NCI-H2107 (cell line): ENCODE data around the gene ATP13A3.
A peak's percentile ranks its signal among the peaks of the same experiment; 100 is the strongest.

Experiments
- DNase-seq: peaks from one replicate; lab custom pipeline; 2025; lab: John Stamatoyannopoulos, UW

Gene ATP13A3

DNA sequence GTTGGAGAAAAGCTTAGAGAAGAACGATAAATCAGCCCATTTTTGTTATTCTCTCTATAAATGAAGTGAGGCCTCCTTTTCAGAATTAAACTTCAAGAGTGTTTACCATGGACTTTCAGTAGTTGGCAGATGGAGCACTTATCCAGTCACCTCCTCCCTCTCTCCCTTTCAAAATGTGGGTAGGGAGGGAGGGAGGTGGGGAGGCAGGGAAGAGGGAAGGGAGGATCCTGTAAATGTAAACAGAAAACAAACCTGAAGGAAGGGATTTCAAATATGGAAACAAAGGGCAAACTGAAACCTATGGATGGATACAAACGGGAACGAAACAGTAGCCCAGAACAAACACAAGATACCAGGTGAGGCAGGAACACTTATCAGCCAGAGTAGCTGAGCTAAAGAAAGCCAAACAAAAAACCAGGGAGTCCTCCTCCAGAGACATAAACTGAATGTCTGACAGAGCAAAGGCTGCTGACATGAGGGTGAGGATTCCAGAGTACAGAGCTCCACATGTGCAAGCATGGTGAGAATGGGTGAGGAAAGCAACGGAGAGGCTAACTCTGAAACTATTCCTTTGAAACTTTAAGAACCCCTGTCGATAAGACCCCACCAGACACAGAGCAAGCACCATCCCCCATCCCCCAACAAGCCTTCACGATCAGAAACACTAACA is 46.8 kb downstream of the ATP13A3 start:
- DNase-seq: peak; percentile 92

DNA sequence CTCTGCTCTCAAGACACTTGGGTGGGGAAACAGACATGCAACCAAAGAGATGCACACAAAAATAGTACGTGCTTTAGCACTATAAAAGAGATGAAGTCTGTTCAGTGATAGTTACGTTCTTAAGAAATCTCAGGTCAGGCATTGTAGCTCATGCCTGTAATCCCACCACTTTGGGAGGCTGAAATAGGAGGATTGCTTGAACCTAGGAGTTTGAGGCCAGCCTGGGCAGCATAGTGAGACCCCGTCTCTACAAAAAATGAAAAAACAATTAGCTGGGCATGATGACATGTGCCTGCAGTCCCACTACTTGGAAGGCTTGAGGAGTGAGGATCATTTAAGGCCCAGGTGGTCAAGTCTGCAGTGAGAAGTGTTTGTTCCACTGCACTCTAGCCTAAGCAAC is 52.3 kb downstream of the ATP13A3 start:
- no peak for DNase-seq

DNA sequence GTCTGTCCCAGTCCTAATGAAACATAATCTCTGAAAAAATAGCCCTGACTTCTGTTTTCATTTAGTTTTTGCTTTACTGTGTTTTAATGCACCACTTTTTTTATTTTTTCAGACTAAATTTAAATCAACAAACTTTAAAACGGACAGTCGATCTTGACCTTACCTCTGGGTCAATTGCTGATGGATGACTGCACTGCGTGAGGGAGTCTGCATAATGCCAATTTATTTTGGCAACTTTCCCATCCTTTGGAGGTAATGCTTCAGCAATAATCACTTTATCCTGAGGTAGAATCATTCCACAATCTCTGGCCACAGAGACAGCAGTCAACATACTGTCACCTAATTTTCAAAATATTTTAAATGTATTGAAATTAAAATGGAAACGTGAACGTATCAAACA is 55.2 kb downstream of the ATP13A3 start:
- no peak for DNase-seq

DNA sequence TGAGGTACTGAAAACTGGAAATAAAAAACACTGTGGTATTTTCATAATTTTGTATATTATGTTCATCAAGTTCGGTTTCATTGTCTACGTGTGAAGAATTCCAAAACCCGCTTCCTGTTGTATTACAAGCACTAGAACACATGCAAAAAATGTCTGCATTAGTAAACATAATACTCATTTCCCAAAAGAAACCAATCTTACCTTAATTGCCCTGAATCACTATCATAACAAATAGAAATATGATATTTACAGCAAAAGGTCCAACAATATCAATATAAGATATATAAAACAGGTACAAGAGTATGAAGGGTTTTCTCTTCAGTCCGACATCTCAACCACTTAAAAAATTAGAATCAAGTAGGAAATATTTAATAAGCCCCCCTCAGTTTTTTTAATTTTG is 61.4 kb downstream of the ATP13A3 start:
- no peak for DNase-seq

DNA sequence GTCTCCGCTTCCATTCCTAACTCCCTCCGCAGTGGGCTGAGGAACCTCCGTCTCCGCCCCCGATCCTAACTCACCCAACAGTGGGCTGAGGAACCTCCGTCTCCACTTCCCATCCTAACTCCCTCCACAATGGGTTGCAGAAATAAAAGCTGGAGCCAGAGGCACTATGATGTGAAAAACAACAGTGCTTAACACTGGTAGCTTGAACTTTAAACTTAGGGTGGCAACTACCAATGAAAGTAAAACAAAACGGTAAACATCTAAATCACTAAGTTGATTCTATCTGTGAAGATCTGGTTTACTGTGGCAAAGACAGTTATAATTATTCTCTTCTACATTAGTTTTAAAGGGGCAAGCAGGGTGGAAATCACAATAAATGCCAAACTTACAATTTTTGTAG is 61.8 kb downstream of the ATP13A3 start:
- no peak for DNase-seq

DNA sequence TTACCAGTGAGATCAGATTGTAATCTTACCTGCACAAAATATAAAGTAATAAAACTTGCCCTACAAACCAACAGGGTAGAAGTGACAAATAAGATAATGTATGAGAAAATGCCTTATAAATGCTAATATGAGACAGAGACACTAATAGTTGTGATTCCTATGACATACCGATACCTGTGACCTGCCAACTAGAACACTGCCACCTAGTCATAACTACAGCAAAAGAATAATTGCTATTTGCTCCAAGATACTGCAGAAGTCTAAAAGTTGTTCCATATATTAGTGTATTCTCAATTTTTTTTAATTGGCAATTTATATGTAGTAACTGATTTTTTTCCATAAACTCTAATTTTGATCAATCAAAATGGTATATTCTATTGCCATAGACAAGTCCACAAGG is 62.4 kb downstream of the ATP13A3 start:
- no peak for DNase-seq

DNA sequence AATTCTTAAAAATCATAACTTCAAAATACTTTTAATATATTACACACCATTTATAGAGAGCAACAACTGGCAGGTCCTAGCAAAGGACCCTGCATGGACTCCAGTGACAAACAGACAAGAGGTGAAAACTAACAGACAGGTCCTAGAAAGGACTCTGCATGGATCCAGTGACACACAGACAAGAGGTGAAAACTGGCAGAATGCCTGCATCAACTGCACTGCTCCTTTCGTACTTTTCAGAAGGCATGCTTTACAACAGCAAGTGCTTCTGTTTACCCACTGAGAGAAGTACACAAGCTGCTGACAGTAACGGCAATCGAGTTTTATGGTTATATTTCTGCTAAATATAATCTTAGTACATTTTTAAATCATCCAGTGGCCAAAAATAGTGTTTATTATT is 63.5 kb downstream of the ATP13A3 start:
- peak; percentile 55 for DNase-seq

DNA sequence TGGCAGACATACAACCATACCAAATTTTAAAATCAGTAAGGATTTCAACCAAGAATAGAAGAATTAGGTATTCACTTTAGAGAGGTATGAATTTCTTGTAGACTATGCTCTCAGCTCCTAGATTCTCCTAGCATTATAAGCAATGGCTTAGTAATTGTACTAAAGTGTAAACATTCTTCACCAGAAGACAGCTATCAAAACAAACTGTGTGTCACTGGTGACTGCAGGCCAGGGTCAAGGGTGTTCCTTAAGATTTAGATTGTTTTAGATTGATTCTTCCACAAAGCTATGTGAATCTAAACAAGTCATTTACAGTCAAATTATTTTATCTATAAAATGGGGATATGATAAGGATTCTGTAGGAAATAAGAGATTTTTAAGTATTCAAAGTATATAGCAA is 64.6 kb downstream of the ATP13A3 start:
- DNase-seq: no peak

DNA sequence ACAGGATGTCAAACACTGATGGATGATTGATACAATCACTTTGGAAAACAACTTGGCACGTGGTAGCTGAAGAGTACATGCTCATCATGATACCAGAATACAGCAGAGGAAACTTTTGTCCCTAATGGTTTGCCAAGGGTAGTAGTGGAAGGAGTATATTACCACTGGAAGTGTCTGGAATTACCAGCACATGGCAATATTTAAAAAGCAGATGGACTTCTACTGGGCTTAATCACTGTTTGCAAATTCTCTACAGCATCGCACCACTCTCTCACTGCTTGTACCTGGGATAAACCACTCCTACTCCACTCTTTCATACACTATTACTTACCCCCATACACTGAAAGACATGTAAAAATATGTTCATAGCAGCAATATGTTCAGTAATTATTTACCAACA is 68.1 kb downstream of the ATP13A3 start:
- DNase-seq: no peak

DNA sequence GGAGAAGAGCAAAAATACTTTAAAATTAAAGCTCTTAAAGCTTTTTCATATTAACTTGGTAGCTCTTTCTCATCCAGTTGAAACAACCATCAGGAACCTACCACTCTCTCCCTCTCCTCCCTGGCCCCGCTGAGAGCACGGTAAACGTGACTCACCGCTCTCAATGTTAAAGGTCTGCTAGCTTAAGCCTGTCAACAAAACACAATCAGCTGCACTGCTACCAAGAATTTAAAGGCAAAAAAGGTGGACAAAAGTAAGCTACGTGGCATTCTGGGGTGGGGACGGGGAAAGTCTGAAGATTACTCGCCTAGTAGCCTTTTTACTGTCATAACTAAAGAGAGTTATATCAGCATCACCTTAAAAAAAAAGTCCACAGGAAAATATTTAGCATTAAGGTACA is 79.4 kb downstream of the ATP13A3 start:
- no peak for DNase-seq

DNA sequence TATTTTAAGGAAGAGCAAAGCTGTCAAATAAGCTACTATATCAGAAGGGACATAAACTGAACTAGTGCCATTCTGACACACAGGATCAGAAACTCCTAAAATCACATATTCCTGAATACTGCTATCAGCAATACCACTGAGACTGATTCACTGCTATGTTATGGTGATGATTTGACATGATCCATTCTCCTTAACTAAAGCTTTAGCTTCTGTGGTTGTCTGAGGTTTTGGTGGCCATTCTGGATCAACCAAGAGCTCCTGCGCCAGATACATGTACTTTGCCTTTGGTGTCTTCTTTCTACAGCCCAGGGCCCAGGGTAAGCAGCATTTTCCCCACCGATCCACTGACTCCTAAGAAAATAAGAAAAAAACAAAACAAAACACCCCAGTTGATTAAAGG is 81.0 kb downstream of the ATP13A3 start:
- DNase-seq: no peak

DNA sequence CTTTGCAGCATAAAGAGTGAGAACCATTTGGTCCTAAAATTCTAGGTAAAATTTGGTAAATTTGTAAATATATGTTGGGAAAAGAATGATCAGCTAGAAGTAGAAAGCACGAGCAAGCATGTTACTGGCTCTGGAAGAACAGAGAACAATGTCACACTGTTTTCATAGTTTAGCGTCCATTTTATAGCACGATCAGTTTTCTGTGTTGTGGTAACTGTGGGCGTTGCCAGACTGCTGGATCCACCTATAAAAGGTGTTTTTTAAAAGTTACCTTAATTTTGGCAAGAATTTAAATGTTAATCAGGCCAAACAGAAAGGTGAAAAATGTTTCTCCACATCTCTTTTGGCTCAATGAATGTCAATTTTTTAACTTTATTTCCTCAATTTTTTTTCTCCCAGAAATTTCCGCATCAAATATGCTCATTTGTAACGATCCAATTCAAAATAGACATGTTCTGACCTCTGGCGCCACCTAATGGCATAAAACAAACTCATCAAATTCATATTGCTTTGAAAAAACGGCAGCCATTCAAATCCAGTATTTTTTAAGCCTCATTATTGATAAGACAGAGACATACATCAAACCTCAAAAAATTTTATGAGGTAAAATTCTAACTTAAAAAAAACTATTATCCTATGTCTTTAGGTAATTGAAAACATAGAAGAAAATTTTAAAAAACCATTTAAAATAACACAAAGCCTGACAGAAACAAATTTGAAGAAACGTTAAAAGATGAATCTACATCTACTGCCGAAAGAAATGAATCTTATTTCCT is 82.2 kb downstream of the ATP13A3 start:
- peak; percentile 80 for DNase-seq

DNA sequence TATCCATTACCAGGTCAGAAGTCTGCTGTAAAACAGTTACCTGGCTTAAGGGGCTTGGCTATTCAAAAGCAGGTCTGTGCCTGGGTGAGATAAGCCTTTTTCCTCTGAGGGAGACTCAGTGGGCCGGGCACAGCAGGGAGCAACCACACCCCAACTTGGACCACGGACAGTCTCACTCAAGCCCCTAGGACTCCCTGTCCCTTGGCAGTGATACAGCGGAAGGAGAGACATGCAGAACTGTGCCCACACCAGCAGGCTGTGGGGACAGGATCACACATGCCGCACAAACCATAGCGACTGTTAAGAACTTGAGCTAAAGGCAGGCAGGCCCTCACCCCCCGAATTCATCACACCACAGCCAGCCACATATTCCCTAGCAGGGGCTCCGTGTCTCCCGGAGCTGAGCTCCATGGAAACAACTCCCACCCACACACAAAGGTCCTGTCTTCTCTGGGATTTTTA is 84.9 kb downstream of the ATP13A3 start:
- DNase-seq: no peak

DNA sequence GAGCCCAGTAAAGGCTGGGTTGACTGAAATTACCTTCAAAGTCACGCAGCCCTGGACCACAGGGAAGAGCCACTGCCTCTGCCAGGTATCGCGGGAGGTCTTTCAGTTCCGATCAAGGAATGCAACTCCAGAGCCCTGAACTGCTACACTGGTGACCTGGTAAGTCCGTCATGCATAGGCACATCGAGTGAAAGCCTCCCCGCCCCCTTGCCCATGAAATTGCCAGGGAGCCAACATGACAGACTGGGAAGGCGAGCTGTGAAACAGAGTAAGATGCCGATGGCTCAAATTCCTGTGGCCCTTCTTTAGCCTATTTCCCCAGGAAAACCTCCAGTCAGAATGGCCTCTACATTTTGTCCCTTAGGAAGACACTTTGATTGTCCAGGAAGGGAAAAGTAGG is 85.5 kb downstream of the ATP13A3 start:
- no peak for DNase-seq

DNA sequence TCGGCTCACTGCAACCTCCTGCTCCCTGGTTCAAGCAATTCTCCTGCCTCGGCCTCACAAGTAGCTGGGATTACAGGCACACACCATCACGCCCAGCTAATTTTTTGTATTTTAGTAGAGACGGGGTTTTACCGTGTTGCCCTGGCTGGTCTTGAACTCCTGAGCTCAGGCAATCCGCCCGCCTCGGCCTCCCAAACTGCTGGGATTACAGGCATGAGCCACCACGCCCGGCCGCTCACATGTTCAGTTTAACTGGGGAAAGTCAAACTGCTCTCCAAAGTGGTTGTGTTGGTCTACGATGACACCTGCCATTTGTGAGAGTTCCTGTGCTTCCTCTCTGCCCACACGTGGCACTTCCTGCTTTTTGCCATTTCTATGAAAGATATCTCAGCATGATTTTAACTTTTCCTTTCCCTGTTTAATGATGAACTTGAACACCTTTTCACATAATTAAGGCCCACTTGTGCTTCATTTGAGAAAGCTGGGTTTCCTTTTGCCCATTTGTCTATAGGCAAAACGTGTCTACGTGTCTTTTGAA is 86.9 kb downstream of the ATP13A3 start:
- no peak for DNase-seq

DNA sequence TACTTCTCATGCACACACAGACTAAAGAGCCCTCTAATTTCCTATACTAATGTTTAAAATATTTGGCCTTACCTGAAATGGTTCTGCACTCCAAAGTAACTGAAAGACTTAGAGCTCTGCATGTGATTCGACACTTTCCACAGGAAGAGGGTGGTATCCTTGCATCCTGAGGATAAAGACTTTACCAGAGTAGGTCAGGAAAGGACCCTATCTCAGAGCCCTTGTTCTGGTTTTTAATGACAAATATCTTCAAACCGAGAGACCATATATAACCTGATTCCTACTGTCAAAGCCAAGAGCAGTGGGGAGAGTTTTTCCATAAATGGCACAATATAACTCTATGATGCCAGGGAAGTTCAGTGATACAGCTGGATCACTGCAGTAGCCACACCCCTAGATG is 87.6 kb downstream of the ATP13A3 start, which contains the start of gene GP5:
Gene GP5 (minus strand): TSS at position 101 of the 400 bp plus-strand sequence. CDS start 984 bp downstream, outside the sequence.
- no peak for DNase-seq

DNA sequence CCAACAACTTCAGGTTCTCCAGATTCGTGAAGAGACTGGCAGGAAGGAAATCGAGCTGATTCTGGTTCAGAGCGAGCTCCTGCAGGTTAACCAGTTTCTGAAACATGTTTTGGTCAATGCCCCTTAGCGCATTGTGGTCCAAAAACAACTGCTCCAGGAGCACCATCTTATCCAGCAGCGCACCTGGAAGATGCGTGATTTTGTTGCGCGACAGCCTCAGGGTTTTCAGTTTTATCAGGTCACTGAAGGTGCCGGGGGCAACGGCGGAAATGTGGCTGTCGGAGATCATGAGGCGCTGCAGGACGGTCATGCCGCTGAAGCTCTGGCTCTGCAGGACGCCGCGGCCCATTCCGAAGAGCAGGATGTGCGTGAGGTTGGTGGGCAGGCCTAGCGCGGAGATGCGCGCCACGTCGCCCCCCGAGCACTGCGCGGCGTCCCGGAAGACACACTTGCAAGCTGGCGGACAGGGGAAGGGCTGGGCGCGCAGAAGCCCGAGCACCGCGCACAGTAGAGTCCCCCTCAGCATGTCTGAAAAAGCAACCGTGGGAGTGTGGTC is 89.0 kb downstream of the ATP13A3 start:
- DNase-seq: no peak

DNA sequence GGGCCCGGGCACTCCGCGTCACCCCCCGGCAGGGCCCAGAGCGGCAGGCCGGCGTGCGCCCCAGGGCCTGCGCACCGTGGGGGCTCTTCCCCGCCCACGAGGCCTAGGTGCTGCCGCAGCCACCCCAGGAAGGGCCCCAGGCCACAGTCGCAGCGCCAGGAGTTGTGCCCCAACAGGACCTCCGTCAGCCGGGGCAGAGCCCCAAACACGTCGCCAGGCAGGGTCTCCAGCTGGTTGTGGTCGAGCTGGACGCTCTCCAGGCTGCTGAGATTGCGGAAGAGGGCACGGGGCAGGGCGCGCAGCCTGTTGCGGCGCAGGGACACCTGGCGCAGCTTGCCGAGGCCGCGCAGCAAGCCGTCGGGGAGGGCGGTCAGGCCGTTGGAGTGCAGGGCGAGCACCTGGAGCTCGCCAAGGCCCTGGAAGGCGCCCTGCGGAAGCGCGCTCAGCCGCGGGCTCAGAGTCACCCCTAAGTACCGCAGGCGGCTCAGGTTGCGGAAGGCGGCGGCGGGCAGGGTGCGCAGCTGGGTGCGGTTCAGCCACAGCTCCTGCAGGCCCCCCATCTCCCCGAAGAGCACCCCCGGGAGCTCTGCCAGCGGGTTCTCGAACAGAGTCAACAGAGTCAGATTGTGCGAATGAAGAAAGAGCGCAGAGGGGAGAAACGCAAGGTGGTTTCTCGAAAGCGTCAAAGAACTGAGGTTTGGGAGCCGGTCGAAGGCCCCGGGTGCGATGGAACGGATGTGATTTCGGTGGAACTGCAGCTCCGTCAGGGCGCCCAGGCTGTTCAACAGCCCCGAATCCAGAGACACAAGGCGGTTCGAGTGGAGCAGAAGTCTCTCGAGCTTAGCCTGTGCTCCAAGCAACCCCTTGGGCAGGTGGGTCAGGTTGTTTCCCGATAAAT is 89.7 kb downstream of the ATP13A3 start:
- no peak for DNase-seq

DNA sequence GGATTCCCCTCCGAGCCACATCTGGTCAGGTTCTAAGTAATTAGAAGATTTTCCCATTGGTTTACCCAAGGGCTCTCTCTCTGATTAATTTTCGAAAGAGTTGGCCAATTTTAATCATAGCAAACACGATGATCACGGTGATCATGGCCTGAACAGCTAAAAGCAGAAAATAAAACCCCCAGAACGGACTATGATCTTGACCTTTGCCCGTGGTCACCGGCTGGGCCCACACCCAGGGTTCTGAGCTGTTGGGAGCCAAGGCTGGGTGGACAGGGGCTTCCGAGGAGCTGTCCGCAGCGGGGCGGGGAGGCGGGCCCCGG is 90.3 kb downstream of the ATP13A3 start:
- no peak for DNase-seq

DNA sequence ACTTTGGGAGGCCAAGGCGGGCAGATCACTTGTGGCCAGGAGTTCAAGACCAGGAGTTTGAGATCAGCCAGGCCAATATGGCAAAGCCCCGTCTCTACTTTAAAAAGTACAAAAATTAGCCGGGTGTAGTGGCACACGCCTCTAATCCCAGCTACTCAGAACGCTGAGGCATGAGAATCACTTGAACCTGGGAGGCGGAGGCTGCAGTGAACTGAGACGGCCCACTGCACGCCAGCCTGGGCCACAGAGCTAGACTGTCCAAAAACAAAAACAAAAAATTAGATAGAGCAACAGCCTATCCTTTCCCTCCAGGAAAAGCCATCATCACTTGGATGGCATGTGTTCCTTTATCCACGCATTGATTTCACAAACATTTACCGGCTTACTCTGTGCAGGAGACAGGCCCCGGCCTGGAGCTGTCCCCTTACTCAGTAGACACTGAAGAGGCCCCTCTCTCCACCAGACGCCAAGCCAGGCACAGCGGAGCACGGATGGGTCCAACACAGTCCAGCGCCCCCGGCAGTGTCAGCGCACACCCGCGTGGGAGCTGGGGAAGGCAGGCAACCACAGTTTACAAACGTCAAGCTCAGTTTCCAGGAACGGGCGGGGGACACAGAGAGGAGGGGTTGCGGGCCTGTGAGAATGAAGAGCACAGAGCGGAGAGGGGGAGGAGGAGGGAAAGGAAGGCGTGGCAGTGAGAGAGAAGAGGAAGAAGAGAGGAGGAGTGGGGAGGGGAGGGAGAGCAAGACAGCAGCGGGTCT is 90.8 kb downstream of the ATP13A3 start:
- no peak for DNase-seq

DNA sequence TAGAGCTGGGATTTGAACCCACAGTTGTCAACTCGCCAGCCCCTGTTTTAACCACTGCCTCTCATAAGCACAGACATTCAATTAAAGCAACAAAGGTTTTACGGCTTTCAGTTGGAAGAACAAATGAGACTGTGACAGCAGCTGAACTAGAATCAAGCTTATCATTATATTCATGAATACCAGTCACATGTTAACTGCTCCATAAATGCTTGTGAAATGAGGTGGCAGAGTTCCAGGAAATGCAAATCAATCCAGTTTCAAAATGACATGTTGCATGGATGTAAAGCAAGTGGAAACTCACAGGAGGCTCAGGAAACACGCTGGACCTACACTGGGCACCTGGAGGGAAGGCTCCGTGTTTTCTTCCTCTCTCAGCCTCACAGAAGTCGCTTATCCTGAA is 91.6 kb downstream of the ATP13A3 start:
- DNase-seq: peak; percentile 82
